Measurements from ENCODE around the gene OPA1. TPM values are rescaled to one million over a fixed set of nuclear protein-coding genes. Genes with fewer than 3 reads are reported as not detected.

OPA1 gene
- total RNA-seq, 1 donor from 2014 or later = 38.5 TPM

- Histone ChIP-seq H3K4me1 (no peaks in the 10 kb centered on the region), H3K27ac (no peak overlapping the region), H3K36me3 (no peaks in the 10 kb centered on the region), H3K9me3 (no peaks in the 10 kb centered on the region), H3K27me3 (no peaks in the 10 kb centered on the region), H3K4me3 (no peak overlapping the region)
- no peak for TF ChIP-seq POLR2AphosphoS5 (IDR thresholded peaks at IDR 0.05; ENCODE audit: insufficient read depth in 1 of 2, low read depth in 1 of 2)
- no peak for TF ChIP-seq CTCF (IDR thresholded peaks at IDR 0.05)
- no peak for TF ChIP-seq POLR2A (IDR thresholded peaks at IDR 0.05)
- intact Hi-C loops (cut with DNase I) = no loop called here
- no peak for DNase-seq (ENCODE audit: extremely low spot score in 2 of 2)
These were observed 118.5 kb downstream of the OPA1 start for GRCh38 chr3:193711523-193711963.

GRCh38 chr3:193711964-193712598 is 119.1 kb downstream of the OPA1 start:
- TF ChIP-seq CTCF (IDR thresholded peaks at IDR 0.05) = no peak
- no peak for TF ChIP-seq POLR2A (IDR thresholded peaks at IDR 0.05)
- no peak for TF ChIP-seq POLR2AphosphoS5 (IDR thresholded peaks at IDR 0.05; ENCODE audit: insufficient read depth in 1 of 2, low read depth in 1 of 2)
- no peak overlapping the region for H3K27ac ChIP-seq
- no peaks in the 10 kb centered on the region for H3K36me3 ChIP-seq
- no peaks in the 10 kb centered on the region for H3K27me3 ChIP-seq
- no peak for DNase-seq (ENCODE audit: extremely low spot score in 2 of 2)
- intact Hi-C loops (cut with DNase I) = no loop called here
- no peaks in the 10 kb centered on the region for H3K4me1 ChIP-seq
- no peak overlapping the region for H3K4me3 ChIP-seq
- H3K9me3 ChIP-seq = no peaks in the 10 kb centered on the region

- TF ChIP-seq POLR2AphosphoS5 (IDR thresholded peaks at IDR 0.05; ENCODE audit: insufficient read depth in 1 of 2, low read depth in 1 of 2) (no peak), CTCF (IDR thresholded peaks at IDR 0.05) (no peak)
- Histone ChIP-seq H3K9me3 (no peaks in the 10 kb centered on the region), H3K27ac (no peak overlapping the region), H3K4me1 (no peaks in the 10 kb centered on the region), H3K4me3 (no peak overlapping the region), H3K36me3 (no peaks in the 10 kb centered on the region), H3K27me3 (no peaks in the 10 kb centered on the region)
- intact Hi-C loops (cut with DNase I) = no loop called here
- DNase-seq (ENCODE audit: extremely low spot score in 2 of 2) = no peak
These were observed 119.9 kb downstream of the OPA1 start for GRCh38 chr3:193712938-193713337.

DNA sequence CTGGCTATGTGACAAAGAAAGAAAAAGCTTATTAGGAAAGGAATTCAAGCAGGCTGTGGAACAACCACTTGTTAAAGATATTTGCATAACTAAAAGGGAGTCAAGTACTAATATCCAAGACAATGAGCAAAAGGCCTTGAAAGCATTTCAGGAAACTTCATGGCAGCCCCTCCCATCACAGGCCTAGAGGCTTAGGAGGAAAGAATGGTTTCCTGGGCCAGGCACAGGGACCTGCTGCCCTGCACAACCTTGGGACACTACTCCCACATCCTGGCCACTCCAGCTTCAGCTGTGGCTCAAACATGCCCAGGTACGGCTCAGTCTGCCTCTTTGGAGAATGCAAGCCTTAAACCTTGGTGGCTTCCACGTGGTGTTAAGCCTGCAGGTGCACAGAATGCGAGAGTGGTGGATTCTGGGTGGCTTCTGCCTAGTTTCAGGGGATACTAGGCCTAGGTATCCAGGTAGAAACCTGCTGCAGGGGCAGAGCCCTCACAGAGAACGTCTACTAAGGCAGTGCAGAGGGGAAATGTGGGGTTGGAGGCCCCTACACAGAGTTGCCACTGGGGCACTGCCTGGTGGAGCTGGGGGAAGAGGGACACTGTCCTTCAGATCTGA is 121.6 kb downstream of the OPA1 start:
- Histone ChIP-seq H3K9me3 (no peaks in the 10 kb centered on the region), H3K27me3 (no peaks in the 10 kb centered on the region), H3K4me3 (no peak overlapping the region), H3K27ac (no peak overlapping the region), H3K36me3 (no peaks in the 10 kb centered on the region), H3K4me1 (no peaks in the 10 kb centered on the region)
- peak in 1 of 2 donors; percentile 64 for DNase-seq (ENCODE audit: extremely low spot score in 2 of 2)
- TF ChIP-seq CTCF (IDR thresholded peaks at IDR 0.05) = no peak
- intact Hi-C loops (cut with DNase I) = no loop called here

DNA sequence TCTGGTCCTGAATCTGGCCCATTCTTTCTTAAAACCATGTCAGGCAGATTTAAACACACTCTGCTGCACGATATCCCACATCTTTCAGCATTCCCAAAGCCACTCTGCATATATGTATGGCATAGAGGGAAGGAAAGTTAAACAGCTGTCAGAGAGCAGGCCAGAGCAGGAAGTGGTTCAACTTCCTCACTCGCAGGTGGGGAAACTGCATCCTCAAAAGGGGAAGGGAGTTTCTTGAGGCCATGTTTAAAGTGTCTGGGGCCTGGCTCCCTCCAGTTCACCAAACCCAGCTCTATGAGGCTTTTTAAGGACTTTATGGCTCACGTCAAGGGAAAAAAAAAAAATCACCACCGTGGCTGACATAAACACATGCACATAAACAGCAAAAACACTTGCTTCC is 123.1 kb downstream of the OPA1 start:
- DNase-seq (ENCODE audit: extremely low spot score in 2 of 2) = no peak
- TF ChIP-seq POLR2AphosphoS5 (IDR thresholded peaks at IDR 0.05; ENCODE audit: insufficient read depth in 1 of 2, low read depth in 1 of 2) (no peak), CTCF (IDR thresholded peaks at IDR 0.05) (no peak), POLR2A (IDR thresholded peaks at IDR 0.05) (no peak)
- no peaks in the 10 kb centered on the region for H3K27me3 ChIP-seq
- intact Hi-C loops (cut with DNase I) = no loop called here
- H3K4me1 ChIP-seq = no peaks in the 10 kb centered on the region
- H3K27ac ChIP-seq = no peak overlapping the region
- no peaks in the 10 kb centered on the region for H3K9me3 ChIP-seq
- H3K36me3 ChIP-seq = no peaks in the 10 kb centered on the region
- no peak overlapping the region for H3K4me3 ChIP-seq
